AG08395 (cell line): ENCODE data around the gene PIP4K2B.
"Not testable (repeated sequence)": the region's sequence is repeated elsewhere in the genome, so short reads cannot be mapped to it uniquely, and the experiment has no call there.

Experiments used
- DNase-seq: peaks from one replicate; pipeline ENCODE4 v3.0.0; 2012; ENCODE audit warnings: mixed read lengths, low spot score

The PIP4K2B gene

DNA sequence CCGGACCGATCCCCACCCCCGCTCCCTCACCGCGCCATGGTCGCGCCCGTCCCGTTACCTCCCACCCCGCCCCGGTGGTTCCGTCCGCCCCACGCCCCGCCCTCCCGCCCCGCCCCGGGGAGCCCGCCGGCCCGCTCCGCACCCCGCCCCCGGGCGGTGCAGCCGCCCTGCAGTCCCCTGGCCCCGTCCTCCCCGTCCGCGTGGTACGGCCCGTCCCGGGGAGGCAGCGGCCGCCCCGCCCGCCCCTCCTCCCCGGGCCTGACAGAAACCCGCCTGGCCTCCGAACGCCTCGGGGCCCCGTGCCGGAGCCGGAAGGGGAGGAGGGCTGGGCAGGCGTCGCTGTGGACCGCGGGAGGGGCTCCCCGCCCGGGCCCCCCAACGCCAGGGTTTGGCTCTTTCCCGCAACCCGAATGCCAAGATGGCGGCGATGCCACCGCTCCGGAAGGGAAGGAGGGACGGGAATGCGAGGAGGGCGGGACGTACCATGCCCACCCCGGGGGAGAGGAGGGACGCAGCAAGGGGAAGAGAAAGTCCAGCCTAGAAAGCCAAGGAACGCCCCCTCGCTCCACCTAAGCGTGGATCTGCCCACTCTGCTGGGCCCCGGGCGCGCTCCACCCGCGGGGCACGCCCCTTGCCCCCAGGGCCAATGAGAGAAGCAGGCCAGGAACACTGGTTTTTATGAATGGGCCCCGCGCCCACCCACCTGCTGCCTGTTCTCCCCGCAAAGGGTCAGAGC, at the start of gene PIP4K2B:
PIP4K2B (minus strand) TSS at position 56 of the 736 bp plus-strand sequence. CDS start 132 bp downstream, outside the sequence.
- peak; percentile 99 for DNase-seq

DNA sequence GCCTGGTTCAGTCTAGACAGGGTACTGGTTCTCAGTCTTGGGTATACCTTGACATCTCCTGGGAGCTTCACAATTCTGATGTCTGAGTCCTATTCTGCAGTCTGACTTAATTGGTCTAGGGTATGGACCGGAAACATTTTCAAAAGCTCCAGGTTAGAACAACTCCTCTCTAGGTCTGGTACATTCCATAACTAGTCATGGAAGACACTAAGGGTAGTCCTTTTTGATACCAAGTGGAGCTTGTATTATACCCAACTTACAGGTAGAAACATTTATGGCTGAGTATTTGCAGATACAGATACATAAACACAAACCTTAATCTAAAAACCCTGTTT, 49.2 kb upstream of the PIP4K2B start:
- no peak for DNase-seq

DNA sequence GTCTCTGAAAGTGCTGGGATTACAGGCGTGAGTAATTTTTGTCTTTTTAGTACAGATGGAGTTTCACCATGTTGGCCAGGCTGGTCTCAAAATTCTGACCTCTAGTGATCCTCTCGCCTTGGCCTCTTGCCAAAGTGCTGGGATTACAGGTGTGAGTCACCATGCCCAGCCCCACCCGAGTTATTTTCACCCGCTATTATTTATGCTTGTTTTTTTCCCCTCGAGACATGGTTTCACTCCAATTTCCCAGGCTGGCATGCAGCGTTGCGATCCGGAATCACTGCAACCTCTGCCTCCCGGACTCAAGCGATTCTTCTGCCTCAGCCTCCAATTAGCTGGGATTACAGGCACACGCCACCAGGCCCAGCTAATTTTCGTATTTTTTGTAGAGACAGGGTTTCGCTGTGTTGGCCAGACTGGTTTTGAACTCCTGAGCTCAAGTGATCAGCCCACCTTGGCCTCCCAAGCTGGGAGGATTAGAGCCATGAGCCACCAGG, 45.0 kb upstream of the PIP4K2B start:
- DNase-seq: no peak

DNA sequence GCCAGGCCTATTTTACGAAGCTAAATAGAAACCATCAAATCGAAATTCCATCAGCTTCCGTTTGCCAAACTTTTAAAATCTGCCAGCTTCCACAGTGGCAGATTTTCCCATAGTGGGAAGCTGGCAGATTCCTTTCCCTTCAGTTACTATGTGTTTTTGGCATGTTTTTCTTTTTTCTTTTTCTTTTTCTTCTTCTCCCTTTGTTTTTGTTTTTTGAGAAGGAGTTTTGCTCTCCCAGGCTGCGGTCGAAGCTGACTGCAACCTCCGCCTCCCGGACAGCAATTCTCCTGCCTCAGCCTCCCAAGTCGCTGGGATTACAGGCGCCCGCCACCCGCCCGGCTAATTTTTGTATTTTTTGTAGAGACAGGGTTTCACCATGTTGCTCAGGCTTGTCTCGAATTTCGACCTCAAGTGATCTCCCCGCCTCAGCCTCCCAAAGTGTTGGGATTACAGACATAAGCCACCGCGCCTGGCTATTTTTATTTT, 26.4 kb upstream of the PIP4K2B start:
- DNase-seq: no peak

DNA sequence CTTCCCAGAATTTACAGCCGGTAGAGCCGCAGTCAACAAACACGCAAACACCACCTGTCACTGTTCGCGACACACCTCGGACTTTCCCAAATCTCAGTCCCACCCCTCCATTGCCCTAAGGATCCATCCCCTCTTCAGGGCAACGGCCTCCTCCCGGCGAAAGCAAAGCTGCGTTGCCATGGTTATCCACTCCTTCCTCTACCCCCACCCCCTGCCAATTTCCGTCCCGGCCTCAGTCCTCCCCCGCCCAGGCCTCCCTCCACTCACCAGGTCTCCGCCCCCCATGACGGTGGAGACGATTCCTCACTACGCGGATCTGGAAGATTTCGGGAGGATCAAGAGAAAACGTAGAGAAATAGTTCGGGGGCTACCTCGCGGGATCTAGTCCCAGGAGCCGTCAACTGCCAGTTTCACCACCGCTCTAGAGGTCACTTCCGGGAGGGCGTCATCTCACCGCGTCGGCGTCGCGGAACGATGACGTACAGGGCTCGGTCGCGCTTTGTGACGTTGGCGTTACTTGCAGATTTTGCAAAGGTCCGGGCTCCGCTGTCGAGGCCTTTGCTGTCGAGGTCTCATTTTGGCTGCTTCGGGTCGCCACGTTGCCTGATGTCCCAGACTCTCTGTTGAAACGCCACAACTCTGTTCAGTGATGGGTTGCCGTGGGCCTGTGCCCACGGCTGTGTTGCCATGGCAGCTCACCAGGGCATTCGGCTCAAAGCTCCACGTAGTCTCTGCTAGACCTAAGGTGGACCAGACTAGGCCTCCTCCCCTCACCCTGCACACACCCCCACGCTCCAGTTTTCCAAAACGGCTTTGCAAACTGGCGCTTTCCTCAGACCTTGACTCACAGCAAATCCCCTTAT, 25.8 kb upstream of the PIP4K2B start, which contains the start of gene CWC25:
CWC25 (minus strand) TSS at position 423 of the 863 bp plus-strand sequence; CDS start at position 285, 138 bp downstream.
- DNase-seq: peak; percentile 96

DNA sequence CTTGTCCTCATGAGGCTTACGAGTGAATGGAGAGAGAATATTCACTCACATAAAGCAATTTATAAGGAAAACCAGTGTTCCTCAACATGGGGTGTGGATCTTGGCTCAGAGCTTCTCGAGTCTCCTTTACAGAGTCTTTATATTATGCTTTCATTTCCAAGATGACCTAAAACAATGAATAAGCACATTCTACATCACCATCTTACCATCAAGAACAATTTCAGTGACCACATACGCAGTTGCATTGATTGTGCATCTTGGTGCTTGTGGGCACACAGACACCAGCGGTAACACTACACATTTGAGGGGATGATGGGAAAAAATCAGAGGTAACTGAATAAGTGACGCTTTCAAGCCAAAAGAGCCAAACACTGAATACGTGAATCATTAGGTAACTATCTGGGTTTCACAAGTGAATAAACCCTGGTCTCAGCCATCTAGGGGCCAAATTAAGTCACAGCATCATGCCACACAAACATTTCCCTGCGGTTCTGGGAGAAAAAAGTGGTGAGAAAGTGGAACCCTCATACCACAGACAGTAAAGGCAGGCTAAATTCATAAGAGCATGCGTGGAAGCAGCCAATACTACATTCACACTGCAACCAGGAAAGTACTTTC, 16.3 kb upstream of the PIP4K2B start:
- peak; percentile 62 for DNase-seq

DNA sequence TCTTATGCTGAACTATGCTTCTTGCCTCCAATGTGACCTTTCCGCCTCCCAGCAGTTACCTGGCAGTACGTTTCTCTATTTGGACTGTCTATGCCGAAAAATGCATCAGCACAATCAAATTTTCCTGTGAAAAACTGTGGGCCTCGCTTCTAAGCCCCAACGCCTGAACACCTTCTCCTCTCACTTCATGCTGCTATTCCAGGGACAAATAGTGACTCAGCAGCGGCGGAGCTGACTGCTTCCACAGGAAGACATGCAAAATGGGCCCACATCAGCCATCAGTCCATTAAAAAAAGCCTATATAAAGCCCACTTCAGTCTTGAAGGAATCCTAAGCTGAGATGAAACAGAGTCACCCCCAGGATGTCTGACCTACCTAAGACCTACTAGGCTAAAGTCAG, 10.5 kb upstream of the PIP4K2B start:
- DNase-seq: no peak

DNA sequence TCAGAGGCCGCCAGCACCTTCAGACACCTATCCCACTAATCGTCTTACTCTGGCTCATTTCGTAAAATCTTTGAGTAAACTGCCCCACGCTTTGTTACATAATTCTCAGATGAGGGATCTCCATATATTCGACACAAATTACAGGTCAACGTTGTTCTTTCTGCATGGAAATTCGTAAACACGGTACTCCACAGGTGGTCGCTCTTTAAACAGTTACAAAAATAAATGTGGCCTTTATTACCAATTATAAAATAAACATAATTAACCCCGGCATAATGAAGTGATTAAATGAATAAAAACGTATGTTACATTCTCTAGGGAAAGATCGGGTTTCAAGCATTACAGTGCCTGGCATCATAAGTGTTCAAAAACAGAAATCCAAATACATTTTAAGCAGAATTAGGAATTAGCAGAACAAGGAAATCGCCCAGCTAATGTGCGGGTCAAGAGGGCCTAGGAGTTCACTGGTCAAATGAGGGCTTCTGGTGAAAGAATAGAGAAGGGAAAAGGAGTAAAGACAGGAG, 943 bp upstream of the PIP4K2B start:
- no peak for DNase-seq

DNA sequence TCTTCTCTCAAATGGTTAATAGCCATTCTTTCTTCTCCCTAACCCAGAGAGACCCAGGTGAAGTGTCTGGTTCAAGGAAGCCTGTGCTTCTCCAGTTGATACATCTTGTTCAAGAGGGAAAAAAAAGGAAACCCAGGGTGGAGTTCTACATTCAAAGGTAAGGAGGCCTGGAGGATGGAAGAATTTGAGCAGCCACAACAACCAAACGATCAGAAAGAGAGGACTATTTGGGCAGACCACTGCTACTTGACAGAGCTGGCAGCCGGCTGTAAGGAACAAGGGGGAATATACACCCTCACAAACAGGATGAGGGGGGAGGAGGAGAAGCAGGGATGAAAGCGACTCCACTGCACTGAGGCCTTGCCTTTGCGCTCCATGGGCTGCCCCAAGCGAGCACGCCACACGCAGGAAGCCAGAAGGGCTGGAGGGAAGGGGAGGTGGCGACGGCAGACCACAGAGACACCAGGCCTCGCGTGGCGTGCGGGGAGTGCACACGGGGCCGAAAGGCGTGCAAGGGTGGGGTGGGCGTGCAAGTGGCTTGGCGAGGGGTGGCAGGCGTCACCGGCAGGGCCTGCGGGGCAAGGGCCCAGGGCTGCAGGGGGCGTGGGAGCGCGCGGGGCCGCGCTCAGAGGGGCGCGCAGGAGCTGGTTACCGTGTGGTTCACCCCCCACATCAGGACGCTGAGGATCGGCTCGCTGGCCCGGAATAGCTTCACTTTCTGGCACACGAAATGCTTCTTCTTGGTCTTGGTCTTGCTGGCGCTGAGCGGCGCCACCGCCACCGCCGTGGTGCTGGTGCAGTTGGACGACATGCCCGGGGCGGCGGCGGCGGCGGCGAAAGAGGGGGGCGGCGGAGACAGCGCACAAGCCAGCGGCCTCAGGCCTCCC, 499 bp downstream of the PIP4K2B start:
- peak; percentile 46 for DNase-seq

DNA sequence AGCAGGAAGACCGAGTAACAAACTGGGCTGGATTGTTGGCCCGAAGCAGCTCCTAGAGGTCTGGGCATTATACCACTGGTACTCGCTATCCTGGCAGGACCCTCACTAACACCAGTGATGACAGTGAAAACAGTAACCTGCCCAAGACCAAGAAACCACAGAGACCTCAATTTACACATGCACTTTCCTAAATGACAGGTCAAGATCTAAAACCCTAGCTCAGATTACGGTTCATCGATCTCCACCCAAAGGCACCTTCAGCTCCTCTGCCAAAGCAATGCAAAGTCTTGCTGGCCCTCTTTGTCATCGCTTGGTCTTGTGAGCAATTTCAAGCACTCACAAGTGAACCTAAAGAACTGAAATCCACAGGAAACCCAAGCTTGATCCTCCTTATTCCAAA, 1.5 kb downstream of the PIP4K2B start:
- no peak for DNase-seq

DNA sequence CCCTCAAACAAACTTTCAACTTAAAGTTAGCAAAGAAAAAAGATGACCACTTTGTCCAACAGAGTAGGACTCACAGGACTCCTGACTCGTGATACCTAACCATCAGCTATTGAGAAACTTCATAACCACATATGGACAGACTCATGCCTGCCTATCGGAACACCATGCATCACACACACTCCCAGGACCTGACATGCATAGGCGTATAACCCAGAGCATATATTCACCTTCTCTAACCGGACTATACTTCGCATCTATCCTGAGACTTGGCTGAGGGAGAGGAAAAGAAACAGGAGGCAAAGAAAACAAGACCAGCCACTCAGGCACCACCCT, 2.2 kb downstream of the PIP4K2B start:
- DNase-seq: peak; percentile 14

DNA sequence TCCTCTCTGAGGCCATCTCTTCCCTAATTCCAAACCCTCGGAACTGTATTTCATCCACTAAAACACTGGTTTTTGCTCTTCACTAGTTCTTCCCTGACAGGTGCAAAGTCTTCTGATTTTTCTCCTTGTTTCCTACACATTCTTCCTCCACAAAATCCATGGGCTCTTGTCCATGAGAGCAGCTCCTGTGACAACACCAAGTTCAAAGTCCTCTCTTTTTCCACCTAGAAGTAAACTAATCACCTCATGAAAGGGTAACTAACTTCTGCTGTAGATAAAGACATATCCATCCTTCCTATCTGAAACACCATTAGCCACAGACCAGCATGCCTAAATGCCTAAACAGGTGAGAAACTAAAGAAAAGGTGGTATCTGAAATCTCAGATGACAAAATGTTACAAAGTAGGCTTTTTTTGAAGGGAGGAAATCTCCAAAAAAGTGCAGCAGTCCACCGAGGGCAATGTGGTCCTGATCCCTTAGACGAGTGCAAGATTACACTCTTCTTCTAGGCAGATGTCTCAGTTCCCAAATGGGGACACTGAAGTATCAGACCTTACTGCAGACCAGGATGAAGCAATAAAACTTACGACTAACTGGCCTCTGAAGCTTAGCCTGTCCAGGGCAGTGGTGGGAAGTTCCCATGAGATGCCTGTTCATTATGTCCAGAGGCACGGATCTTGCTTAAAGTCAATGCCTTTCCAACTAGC, 2.8 kb downstream of the PIP4K2B start:
- no peak for DNase-seq

DNA sequence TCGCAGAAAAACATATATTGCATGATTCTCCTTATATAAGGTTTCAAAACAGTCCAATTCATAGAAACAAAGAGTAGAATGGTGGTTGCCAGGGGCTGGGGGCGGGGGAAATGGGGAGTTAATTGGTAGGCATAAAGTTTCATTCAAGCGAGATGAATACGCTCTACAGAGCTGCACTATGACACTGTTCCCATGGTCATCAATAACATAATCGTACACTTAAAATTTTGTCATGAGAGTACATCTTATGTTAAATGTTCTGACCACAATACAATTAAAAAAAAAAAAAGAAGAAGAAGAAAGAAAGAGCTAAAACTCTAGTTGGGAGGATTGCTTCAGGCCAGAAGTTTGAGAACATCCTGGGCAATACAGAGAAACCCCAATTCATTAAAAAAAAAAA, 5.1 kb downstream of the PIP4K2B start:
- no peak for DNase-seq

DNA sequence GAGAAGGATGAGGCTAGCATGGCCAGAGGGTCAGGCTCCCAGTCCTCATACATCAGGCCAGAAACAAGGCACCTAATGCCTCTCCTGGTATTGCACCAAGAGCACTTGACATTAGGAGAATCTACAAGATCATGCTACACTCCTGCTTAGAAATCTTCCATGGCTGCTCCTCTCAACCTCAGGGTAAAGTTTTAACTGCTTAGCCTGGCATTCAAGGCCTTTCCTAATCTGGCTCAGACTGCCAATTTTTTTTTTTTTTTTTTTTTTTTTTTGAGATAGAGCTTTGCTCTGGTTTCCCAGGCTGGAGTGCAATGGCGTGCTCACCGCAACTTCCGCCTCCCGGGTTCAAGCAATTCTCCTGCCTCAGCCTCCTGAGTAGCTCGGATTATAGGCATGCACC, 8.2 kb downstream of the PIP4K2B start:
- DNase-seq: no peak

DNA sequence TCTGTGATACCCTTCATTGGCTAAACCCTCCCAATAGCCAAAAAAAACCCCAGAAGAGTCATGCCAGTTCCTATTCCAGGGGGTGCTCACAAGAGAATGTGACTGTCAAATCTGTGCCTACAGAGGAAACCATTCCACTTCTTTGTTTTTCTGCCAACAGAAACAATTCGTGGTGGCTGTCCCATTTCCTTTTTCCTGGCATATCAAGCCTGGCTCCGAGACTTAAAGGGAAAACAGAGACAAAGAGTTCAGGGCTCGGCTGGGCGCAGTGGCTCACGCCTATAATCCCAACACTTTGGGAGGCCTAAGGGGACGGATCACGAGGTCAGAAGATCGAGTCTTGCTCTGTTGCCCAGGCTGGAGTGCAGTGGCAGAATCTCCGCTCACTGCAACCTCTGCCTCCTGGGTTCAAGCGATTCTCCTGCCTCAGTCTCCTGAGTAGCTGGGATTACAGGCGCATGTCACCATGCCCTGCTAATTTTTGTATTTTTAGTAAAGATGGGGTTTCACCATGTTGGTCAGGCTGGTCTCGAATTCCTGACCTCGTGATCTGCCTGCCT, 9.1 kb downstream of the PIP4K2B start:
- not testable (repeated sequence) for DNase-seq

DNA sequence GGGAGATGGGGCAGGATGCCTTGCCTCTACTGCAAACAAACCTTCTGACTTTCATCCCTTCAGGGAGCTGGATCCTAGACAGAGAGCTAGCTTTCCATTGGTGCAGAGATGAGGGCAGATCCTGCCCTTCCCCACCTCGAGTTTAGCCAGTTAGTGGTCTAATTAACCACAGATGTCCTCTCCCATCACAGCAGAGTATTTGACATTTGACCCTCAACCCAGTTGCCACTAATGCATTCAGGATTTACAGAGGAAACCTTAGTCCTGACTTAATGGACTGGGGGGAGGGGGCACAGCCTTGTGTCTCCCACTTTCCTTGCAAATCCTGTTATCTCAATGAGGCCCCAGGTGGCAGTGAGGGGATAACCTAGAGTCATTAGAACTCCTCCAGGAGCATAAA, 10.2 kb downstream of the PIP4K2B start:
- DNase-seq: peak; percentile 34

DNA sequence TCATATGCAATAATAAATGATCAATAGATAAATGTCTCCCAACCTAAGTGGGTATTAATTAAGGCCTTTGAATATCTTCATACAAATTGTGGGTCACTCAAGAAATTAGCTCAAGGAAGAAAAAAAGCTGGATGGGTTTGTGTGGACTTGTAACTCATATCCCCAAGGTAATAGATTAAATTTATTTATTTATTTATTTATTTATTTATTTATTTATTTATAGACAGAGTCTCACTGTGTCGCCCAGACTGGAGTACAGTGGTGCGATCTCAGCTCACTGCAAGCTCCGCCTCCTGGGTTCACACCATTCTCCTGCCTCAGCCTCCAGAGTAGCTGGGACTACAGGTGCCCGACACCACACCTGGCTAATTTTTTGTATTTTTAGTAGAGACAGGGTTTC, 11.4 kb downstream of the PIP4K2B start:
- DNase-seq: not testable (repeated sequence)

DNA sequence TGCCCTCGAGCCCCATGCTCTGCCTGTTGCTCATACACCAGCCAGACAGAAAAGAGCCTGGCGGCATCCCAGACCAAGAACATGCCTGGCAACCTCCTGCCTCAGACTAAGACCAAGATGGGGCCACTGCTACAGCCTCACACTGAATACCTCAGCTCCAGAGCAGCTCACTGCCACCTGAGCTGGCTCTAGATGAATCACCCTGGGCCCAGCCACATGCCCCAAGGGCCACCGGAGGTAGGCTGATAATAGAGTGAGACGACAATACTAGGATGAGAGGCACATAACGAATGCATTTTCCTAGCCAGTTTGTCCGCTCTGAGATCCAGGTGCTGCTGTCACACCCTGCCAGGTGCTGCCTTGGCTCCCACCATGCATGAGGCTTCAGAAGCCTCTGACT, 13.0 kb downstream of the PIP4K2B start:
- DNase-seq: no peak

DNA sequence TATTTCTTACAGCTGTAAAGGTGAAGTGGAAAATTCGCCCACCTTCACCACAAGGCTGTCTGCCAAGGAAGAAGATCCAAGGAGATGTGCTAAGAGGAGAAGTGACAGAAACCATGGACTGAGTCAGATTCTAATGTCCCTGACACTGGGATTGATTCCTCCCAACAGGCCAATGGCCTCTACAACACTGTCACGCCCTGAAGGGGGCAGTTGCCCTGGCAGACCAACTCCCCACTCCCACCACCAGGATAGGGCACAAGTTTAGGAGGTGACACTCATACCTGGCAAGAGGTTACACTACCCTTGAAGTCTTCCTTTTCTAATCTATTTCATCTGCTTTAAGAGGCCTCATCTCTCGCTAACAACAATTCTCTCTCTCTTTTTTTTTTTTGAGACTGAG, 16.1 kb downstream of the PIP4K2B start:
- DNase-seq: no peak
